Stimulated activated CD8-positive, alpha-beta memory T cell treated with anti-CD3 and anti-CD28 coated beads, Interleukin-7, amount 100 ng/mL, for 24 hours (primary cell): ENCODE measurements around the gene FNBP1.

ENCODE experiments used
- DNase-seq: peaks from one replicate; pipeline ENCODE4 v3.0.0-alpha.2; 2020; ENCODE audit warnings: low read depth

The FNBP1 gene

GRCh38 chr9:129875181-129875611 is 167.8 kb downstream of the FNBP1 start:
- no peak for DNase-seq

GRCh38 chr9:129874261-129875101 is 168.5 kb downstream of the FNBP1 start:
- no peak for DNase-seq

- DNase-seq = no peak
Observed at GRCh38 chr9:129873563-129874190, 169.3 kb downstream of the FNBP1 start.

- no peak for DNase-seq
Observed at GRCh38 chr9:129871046-129871445, 171.9 kb downstream of the FNBP1 start.

GRCh38 chr9:129869585-129870501 is 173.1 kb downstream of the FNBP1 start:
- no peak for DNase-seq

GRCh38 chr9:129868872-129869486 is 174.0 kb downstream of the FNBP1 start:
- no peak for DNase-seq

GRCh38 chr9:129868023-129868871 is 174.7 kb downstream of the FNBP1 start:
- DNase-seq = no peak

GRCh38 chr9:129867136-129868022 is 175.6 kb downstream of the FNBP1 start:
- DNase-seq = no peak

GRCh38 chr9:129866394-129867135 is 176.4 kb downstream of the FNBP1 start:
- DNase-seq = no peak

GRCh38 chr9:129865668-129866320 is 177.2 kb downstream of the FNBP1 start:
- no peak for DNase-seq

GRCh38 chr9:129864991-129865647 is 177.9 kb downstream of the FNBP1 start:
- no peak for DNase-seq

GRCh38 chr9:129863059-129863690 is 179.8 kb downstream of the FNBP1 start:
- no peak for DNase-seq

- no peak for DNase-seq
Observed at GRCh38 chr9:129861447-129861827, 181.6 kb downstream of the FNBP1 start.

GRCh38 chr9:129860653-129861446 is 182.1 kb downstream of the FNBP1 start:
- DNase-seq = no peak

GRCh38 chr9:129858167-129858962 is 184.6 kb downstream of the FNBP1 start:
- no peak for DNase-seq

- DNase-seq = no peak
Observed at GRCh38 chr9:129857207-129857606, 185.8 kb downstream of the FNBP1 start.
